Measurements from ENCODE around the gene ANKRD60. TPM values are rescaled to one million over a fixed set of nuclear protein-coding genes. Genes with fewer than 3 reads are reported as not detected.
A peak's percentile ranks its signal among the peaks of the same experiment; 100 is the strongest.

ANKRD60 gene
- polyA plus RNA-seq, 2 of the 4 experiments (the other 2 are of a cell fraction): not detected

- H3K27ac ChIP-seq: peak overlapping the region; percentile 19 to 77; a peak in 5 of 6 replicates
- FAIRE-seq (no peak), DNase-seq (ENCODE audit: low read depth in 1 of 2, low spot score in 1 of 2) (peak; percentile 78 to 80), ATAC-seq (peak; percentile 78 to 90)
- H3K4me2 ChIP-seq: peak overlapping the region; percentile 68
- no peaks in the 10 kb centered on the region for H3K9me3 ChIP-seq
- WGBS (ENCODE audit: missing lambda C conversion rate): 8% methylated on average over 40 of the region's 46 CpGs
- H3K4me1 ChIP-seq: 0 out of 3 replicates have a peak, but pooled peaks cover 3% of the 10 kb centered on the region
- CTCF ChIA-PET: interaction anchor here (0.6 to 8.7 kb wide), 71 partner anchors 9 to 1248 kb away, joined by 3 to 324 read pairs (median 4); partner anchors contain the start of genes STX16 and ZBP1
- H3K4me3 ChIP-seq: no peak overlapping the region
- POLR2A ChIA-PET: no interaction called here
- TF ChIP-seq CTCF (IDR thresholded peaks at IDR 0.05) (peak; percentile 100), JUN (IDR thresholded peaks at IDR 0.05) (0 out of 5 replicates have a peak, but pooled peaks of 1 of the 2 experiments have one; percentile 39), MAX (IDR thresholded peaks at IDR 0.05) (peak; percentile 79), RAD21 (conservative IDR thresholded peaks at IDR 0.05 in 1 of 2, IDR thresholded peaks at IDR 0.05 in 1 of 2) (peak; percentile 99 to 100), POLR2A (IDR thresholded peaks at IDR 0.05; ENCODE audit: low read length) (no peak), RARB (CRISPR knock-in tag; IDR thresholded peaks at IDR 0.05) (no peak), SMC3 (IDR thresholded peaks at IDR 0.05) (peak; percentile 100), CBX8 (IDR thresholded peaks at IDR 0.05) (no peak)
Observed at GRCh38 chr20:58209652-58210397, 18.6 kb downstream of the ANKRD60 start.

GRCh38 chr20:58208944-58209343 lies 19.5 kb downstream of the ANKRD60 start:
- ATAC-seq (peak in 1 of 2 experiments; percentile 11; a peak in 1 of 6 replicates), DNase-seq (ENCODE audit: low read depth in 1 of 2, low spot score in 1 of 2) (no peak), FAIRE-seq (no peak)
- Histone ChIP-seq H3K4me1 (0 out of 3 replicates have a peak, but pooled peaks cover 3% of the 10 kb centered on the region), H3K27ac (peak overlapping the region in 1 of 2 experiments; percentile 77; a peak in 2 of 6 replicates), H3K4me2 (no peak overlapping the region), H3K9me3 (no peaks in the 10 kb centered on the region), H3K4me3 (no peak overlapping the region)
- 88% methylated on average over 8 of the region's 8 CpGs for WGBS (ENCODE audit: missing lambda C conversion rate)
- no peak for TF ChIP-seq KDM1A (IDR thresholded peaks at IDR 0.05; ENCODE audit: low read depth)
- no peak for TF ChIP-seq HOXB5 (CRISPR knock-in tag; IDR thresholded peaks at IDR 0.05)
- TF ChIP-seq ELK1 (IDR thresholded peaks at IDR 0.05; ENCODE audit: low read depth, low read length): no peak
- no peak for TF ChIP-seq PBX3 (IDR thresholded peaks at IDR 0.05)
- TF ChIP-seq HDAC2 (IDR thresholded peaks at IDR 0.05): no peak
- TF ChIP-seq ZSCAN20 (CRISPR knock-in tag; IDR thresholded peaks at IDR 0.05): no peak
- no peak for TF ChIP-seq EP300 (IDR thresholded peaks at IDR 0.05)
- TF ChIP-seq CBX2 (IDR thresholded peaks at IDR 0.05; ENCODE audit: borderline replicate concordance, low read depth): no peak
- POLR2A ChIA-PET: no interaction called here
- CTCF ChIA-PET: interaction anchor here (0.6 to 8.7 kb wide), 52 partner anchors 9 to 1248 kb away, joined by 3 to 324 read pairs (median 4); partner anchors contain the start of genes STX16 and ZBP1

GRCh38 chr20:58205850-58206249 lies 22.6 kb downstream of the ANKRD60 start:
- no peak for FAIRE-seq
- WGBS (ENCODE audit: missing lambda C conversion rate): 82% methylated on average over 22 of the region's 31 CpGs

More at GRCh38 chr20:58205850-58206249, 22.6 kb downstream of the ANKRD60 start:
- H3K4me3 ChIP-seq: no peak overlapping the region
- H3K9me3 ChIP-seq: no peaks in the 10 kb centered on the region
- CTCF ChIA-PET: interaction anchor here (0.6 to 8.7 kb wide), 8 partner anchors 13 to 690 kb away, joined by 3 to 324 read pairs (median 34); partner anchors contain the start of gene ZBP1
- ATAC-seq: no peak
- H3K4me1 ChIP-seq: 0 out of 3 replicates have a peak, but pooled peaks cover 3% of the 10 kb centered on the region
- no peak overlapping the region for H3K4me2 ChIP-seq
- no peak for DNase-seq (ENCODE audit: low read depth in 1 of 2, low spot score in 1 of 2)
- TF ChIP-seq PBX3 (IDR thresholded peaks at IDR 0.05) (no peak), CBX8 (IDR thresholded peaks at IDR 0.05) (no peak), RAD21 (conservative IDR thresholded peaks at IDR 0.05 in 1 of 2, IDR thresholded peaks at IDR 0.05 in 1 of 2) (no peak), RCOR1 (IDR thresholded peaks at IDR 0.05; ENCODE audit: low read depth, low read length) (no peak), POLR2A (IDR thresholded peaks at IDR 0.05; ENCODE audit: low read length) (no peak)
- POLR2A ChIA-PET: no interaction called here
- peak overlapping the region in 1 of 2 experiments; percentile 57; a peak in 3 of 6 replicates for H3K27ac ChIP-seq

Measured in A549 (cell line).